Dermis microvascular lymphatic vessel endothelial cell (primary cell): Measurements from ENCODE around the gene LTK. TPM values are rescaled to one million over a fixed set of nuclear protein-coding genes. Genes with fewer than 3 reads are reported as not detected.
"Not testable (repeated sequence)": the region's sequence is repeated elsewhere in the genome, so short reads cannot be mapped to it uniquely, and the experiment has no call there.

ENCODE experiments used
- DNase-seq, 2 donors: peaks; one replicate each; pipeline versions ENCODE4 v3.0.0 to v3.0.0-alpha.2; 2010; ENCODE audit warnings: low read depth in 2 of 2
- total RNA-seq: library from RNA; depleted of rRNA; stranded (reverse); fragments of >200 nt; gene quantifications from 2 replicates; pipeline ENCODE4 v1.2.1, GENCODE V29; 2014

LTK gene
- total RNA-seq, 1 donor from 2014 or later: under 0.01 TPM

DNA sequence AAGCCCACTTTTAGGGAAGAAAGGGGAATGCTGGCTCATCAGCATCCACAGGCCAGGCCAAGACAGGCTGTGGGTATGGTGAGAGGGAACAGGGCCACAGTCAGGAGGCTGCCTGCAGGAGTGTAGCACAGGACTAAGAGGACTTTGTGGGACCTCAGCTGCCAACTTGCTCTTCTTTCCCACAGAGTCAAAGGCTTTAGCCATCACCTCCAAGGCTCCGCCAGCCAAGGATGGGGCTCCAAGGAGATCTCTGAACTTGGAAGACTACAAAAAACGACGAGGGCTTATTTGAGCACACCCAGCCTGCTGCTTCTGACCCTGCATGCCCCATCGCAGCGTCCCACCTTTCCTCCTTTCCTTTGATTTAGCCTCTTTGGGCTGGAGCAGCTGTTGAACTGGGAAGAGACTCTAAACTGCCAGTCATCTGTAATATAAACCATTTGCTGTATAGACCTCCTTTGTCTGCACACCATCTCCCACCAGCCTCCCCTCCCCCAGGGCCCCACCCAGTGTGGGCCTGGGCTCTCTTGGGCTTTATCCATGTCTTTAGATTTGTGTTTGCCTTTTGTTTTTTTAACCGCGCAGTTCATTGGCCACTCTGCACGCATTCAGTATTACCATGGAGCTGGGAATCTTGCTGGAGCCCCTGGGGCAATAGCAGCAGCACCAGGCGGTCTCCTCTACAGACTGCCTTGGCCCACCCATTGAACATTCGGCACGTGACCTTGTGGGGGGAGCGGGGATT lies 33.1 kb downstream of the LTK start:
- no peak for DNase-seq

DNA sequence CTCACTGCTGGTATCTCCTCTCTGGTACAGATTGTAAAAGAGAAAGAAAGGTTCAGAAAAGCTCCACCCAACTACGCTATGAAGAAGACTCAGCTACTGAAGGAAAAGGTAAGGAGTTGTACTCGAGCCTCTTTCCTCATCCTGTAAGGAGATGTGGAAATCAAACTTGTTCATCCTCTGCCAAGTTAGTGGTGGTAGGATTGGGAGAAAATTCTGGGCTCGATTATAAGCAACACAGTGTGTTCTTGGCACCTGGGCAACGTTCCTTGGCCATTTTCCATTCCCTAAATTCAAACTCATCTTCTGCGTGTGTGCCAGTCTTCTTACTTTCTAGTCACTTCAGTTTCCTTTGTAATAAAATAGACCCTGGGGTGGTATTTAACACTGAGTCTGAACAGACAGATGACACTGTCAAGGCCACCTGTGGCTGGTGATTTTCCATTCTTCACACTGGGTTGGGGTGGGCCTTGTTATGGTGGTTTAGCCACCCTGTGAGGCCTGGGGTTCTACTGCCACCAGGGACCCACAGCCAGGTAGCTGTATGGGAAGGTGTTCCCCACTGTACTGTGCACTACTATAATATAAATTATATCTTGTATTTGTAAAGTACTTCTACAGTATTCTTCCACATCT lies 37.1 kb downstream of the LTK start:
- no peak for DNase-seq

DNA sequence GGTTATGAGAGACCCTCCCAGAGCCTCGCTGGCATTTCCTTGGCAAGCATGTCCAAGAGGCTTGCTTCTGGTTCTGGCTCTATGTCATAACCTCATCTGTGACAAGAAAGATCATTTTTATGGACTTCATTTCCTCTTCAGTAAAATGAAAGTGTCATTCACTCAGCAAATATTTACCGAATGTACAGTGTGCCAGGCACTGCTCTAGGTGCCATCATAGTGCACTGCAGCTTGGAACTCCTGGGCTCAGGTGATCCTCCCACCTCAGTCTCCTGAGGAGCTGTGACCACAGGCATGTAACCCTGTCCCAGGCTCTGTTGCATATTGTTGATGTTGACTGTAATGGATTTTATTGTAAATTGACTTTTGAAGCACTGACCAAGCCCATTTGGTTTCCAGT lies 38.7 kb downstream of the LTK start:
- no peak for DNase-seq

DNA sequence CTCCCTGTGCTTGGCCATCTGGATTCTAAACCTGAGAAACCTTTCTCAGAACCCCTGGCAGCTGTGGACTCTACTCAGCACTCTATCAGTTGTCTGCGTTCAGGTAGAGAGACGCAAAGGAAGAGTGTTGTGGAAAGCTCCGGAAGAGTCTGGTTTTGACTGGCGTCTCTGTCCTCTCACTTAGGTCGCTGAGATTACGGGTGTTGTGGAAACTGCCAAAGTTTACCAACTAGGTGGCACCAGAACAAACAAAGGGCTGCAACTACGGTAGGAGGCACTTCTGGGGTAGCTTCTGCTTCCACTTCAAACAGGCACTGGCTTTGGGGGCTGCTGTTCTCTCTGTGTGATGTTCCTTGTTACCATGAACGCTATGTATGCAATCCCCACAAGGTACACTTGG lies 39.2 kb downstream of the LTK start:
- no peak for DNase-seq

DNA sequence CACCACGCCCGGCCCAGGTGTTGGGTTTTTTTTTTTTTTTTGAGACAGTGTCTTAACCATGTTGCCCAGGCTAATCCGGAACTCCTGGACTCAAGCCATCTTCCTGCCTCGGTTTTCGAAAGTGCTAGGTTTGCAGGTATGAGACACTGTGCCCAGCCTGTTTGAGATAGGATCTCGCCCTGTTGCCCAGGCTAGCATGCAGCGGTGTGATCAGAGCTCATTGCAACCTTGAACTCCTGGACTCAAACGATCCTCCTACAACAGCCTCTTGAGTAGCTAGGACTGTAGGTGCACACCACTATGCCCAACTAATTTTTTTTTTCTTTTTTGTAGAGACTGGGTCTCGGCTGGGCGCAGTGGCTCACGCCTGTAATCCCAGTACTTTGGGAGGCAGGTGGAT lies 40.2 kb downstream of the LTK start:
- no peak for DNase-seq

DNA sequence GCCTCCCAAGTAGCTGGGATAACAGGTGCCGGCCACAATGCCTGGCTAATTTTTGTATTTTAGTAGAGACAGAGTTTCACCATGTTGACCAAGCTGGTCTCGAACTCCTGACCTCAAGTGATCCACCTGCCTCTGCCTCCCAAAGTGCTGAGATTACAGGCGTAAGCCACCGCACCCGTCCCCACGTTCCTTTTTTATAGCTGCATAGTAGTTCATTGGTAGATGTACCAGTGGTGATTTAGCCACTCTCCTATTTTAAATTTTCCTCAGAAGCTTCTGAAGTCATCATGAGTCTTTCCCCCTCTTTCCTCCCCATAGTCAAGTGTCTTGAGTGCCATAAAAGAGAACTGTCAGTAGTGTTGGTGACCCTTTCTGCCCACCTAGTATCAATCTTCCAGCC lies 44.0 kb downstream of the LTK start:
- not testable (repeated sequence) for DNase-seq

DNA sequence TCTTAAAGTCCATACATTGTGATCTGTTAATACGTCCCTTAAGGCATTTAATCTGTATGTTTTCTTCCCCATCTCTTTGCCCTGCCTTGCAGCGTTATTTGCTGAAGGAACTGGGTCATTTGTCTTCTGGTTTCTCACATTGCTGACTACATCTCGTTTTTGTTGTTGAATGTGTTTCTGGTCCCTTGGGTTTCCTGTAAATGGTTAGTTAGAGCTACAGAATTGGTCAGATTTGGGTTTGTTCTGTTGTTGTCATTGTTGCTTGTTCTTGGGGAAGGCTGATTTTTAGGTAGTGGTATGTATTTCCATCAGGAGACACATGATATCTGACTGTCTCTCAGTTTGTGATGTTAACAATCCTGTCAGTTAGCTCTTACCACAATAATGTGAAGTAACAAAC lies 46.9 kb downstream of the LTK start:
- DNase-seq: no peak

DNA sequence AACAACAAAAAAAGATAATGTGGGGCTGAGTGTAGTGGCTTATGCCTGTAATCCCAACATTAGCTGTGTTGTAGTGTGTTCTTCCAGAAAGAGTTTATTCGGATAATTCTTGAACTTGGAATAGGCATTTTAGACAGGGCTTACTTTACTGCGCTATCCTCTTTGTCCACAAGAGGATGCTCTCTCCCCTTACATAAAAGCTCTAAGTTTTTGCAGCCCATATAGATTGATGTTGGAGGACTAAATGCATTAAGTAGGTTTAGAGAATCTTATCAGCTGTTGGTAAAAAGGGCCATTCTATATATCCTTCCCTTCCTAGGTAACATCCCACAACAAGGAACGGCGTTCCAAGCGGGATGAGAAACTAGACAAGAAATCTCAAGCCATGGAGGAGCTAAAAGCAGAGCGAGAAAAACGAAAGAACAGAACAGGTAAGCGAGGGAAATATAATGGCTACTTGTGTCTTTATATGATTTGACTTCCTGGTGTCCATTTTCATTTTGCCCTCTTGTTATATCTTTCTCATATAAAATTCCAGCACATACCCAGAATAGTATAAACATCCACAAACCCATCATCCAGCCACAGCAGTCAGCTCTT lies 47.7 kb downstream of the LTK start:
- DNase-seq: peak; percentile 64 to 71

DNA sequence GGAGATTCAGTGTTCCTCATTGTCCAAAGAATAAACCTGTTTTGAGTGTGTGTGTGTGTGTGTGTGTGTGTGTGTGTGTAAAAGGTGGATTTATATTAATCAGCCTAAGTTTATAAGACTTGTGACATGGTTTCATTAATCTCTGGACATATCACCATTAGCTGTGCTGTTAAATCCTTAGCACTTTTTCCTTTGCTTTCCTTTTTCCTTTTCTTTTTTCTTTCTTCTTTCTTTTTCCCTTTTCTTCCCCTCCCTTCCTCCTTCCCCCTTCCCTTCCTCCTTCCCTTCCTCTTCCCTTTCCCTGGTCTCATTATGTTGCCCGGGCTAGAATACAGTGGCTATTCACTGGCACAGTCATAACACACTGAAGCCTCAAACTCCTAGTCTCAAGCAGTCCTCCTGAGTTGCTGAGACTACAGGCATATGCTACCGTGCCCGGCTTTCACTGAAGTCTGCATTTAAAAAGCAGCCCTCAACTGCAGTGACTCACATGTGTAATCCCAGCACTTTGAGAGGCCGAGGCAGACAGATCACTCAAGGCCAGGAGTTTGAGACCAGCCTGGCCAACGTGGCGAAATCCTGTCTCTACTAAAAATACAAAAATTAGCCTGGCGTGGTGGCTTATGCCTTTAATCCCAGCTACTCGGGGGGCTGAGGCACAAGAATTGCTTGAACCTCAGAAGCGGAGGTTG lies 48.6 kb downstream of the LTK start:
- DNase-seq: no peak

DNA sequence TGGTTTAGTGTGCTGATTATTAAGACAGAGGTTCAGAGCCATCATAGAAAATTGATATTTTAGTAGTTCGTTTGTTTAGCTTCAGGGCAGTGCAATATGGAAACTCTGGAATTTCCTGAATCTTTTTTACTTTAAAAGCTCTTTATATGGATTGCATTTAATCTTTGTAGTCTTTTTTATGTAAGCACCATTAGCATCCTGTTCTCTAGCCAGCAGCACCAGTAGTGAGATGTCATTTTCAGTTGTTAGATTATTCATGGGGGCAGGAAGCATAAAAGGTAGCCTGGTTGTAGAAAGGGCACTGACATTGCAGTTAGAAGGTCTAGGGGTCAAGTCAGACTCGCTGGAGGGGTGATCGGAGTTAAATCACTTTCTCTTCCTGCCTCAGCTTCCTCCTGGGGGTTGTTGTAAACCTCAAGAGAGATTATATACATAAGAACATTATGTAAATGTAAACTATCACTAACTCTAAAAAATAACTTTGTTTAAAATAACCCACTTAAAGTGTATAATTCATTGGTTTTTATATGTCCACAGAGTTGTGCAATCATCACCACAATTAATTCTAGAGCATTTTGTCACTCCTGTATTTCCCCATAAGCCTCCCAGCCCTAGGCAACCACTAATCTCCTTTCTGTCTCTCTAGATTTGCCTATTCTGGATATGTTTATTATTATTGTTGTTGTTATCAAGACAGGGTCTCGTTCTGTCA lies 51.4 kb downstream of the LTK start:
- DNase-seq: no peak

Other genes starting within 250 kb of the LTK start
- gene OIP5, start 181.2 kb downstream of the LTK start, total RNA-seq: 3.3 and 8.3 TPM in 2 replicates
- gene NUSAP1, start 180.9 kb downstream of the LTK start, total RNA-seq: 30.8 and 75.9 TPM in 2 replicates
- gene NDUFAF1, start 111.3 kb downstream of the LTK start, total RNA-seq: 13.3 and 18.9 TPM in 2 replicates
- gene RTF1, start 96.7 kb downstream of the LTK start, total RNA-seq: 11.9 and 13.9 TPM in 2 replicates
- gene ITPKA, start 20.0 kb downstream of the LTK start, total RNA-seq: 0.25 and 0.90 TPM in 2 replicates
- 8.0 and 12.1 TPM in 2 replicates for gene RPAP1, start 30.4 kb upstream of the LTK start, total RNA-seq
- 2.7 and 3.1 TPM in 2 replicates for gene TYRO3, start 45.4 kb upstream of the LTK start, total RNA-seq
- 18.7 and 22.0 TPM in 2 replicates for gene MGA, start 146.6 kb upstream of the LTK start, total RNA-seq